Measurements from ENCODE around the gene MAGEA3. TPM values are rescaled to one million over a fixed set of nuclear protein-coding genes. Genes with fewer than 3 reads are reported as not detected.
"Not testable (repeated sequence)": the region's sequence is repeated elsewhere in the genome, so short reads cannot be mapped to it uniquely, and the experiment has no call there.

MAGEA3 gene
- total RNA-seq = not detected

- intact Hi-C loops (cut with DNase I; ENCODE audit: low total_unique reads) = not testable (repeated sequence)
Observed at GRCh38 chrX:152697952-152698931, at the start of gene MAGEA3. MAGEA3 (plus strand) TSS chrX:152698794; CDS start chrX:152700833, 2,039 bp downstream.

GRCh38 chrX:152652060-152652459, 46.5 kb upstream of the MAGEA3 start:
- peaks cover 0 to 66% of the 10 kb centered on the region in 2 donors for H3K27me3 ChIP-seq
- DNase-seq (ENCODE audit: low spot score in 2 of 2) = no peak
- H3K4me1 ChIP-seq = no peaks in the 10 kb centered on the region
- intact Hi-C loops (cut with DNase I; ENCODE audit: low total_unique reads) = no loop called here
- TF ChIP-seq CTCF (IDR thresholded peaks at IDR 0.05) = no peak
- no peak for TF ChIP-seq POLR2A (IDR thresholded peaks at IDR 0.05)
- TF ChIP-seq POLR2AphosphoS5 (IDR thresholded peaks at IDR 0.05) = no peak
- no peaks in the 10 kb centered on the region for H3K9me3 ChIP-seq
- H3K27ac ChIP-seq = no peak overlapping the region
- no peaks in the 10 kb centered on the region for H3K36me3 ChIP-seq
- H3K4me3 ChIP-seq = no peak overlapping the region

More at GRCh38 chrX:152697952-152698931, at the start of gene MAGEA3:
- H3K27me3 ChIP-seq; H3K36me3 ChIP-seq; H3K27ac ChIP-seq; DNase-seq (ENCODE audit: low spot score in 2 of 2); H3K9me3 ChIP-seq; H3K4me1 ChIP-seq; H3K4me3 ChIP-seq: not testable (repeated sequence)

- no peaks in the 10 kb centered on the region for H3K36me3 ChIP-seq
- H3K4me1 ChIP-seq = no peaks in the 10 kb centered on the region
- no peak overlapping the region for H3K4me3 ChIP-seq
- peaks cover 0 to 63% of the 10 kb centered on the region in 2 donors for H3K27me3 ChIP-seq
- intact Hi-C loops (cut with DNase I; ENCODE audit: low total_unique reads) = no loop called here
- no peak overlapping the region for H3K27ac ChIP-seq
- TF ChIP-seq CTCF (IDR thresholded peaks at IDR 0.05) = no peak
- no peak for TF ChIP-seq POLR2A (IDR thresholded peaks at IDR 0.05)
- no peak for TF ChIP-seq POLR2AphosphoS5 (IDR thresholded peaks at IDR 0.05)
- H3K9me3 ChIP-seq = no peaks in the 10 kb centered on the region
- DNase-seq (ENCODE audit: low spot score in 2 of 2) = no peak
Observed at GRCh38 chrX:152652467-152652866, 46.1 kb upstream of the MAGEA3 start.

- Histone ChIP-seq H3K9me3 (no peaks in the 10 kb centered on the region), H3K27me3 (peaks cover 0 to 66% of the 10 kb centered on the region in 2 donors), H3K27ac (no peak overlapping the region), H3K4me3 (no peak overlapping the region), H3K4me1 (no peaks in the 10 kb centered on the region), H3K36me3 (no peaks in the 10 kb centered on the region)
- intact Hi-C loops (cut with DNase I; ENCODE audit: low total_unique reads) = no loop called here
- no peak for DNase-seq (ENCODE audit: low spot score in 2 of 2)
- TF ChIP-seq POLR2A (IDR thresholded peaks at IDR 0.05) = no peak
- no peak for TF ChIP-seq CTCF (IDR thresholded peaks at IDR 0.05)
- no peak for TF ChIP-seq POLR2AphosphoS5 (IDR thresholded peaks at IDR 0.05)
Observed at GRCh38 chrX:152656087-152656486, 42.5 kb upstream of the MAGEA3 start.

GRCh38 chrX:152656890-152657289, 41.7 kb upstream of the MAGEA3 start:
- no peak overlapping the region for H3K4me3 ChIP-seq
- no peaks in the 10 kb centered on the region for H3K4me1 ChIP-seq
- H3K9me3 ChIP-seq = no peaks in the 10 kb centered on the region
- no peak for TF ChIP-seq CTCF (IDR thresholded peaks at IDR 0.05)
- TF ChIP-seq POLR2AphosphoS5 (IDR thresholded peaks at IDR 0.05) = no peak
- TF ChIP-seq POLR2A (IDR thresholded peaks at IDR 0.05) = no peak
- H3K36me3 ChIP-seq = no peaks in the 10 kb centered on the region
- H3K27me3 ChIP-seq = peaks cover 0 to 67% of the 10 kb centered on the region in 2 donors
- H3K27ac ChIP-seq = no peak overlapping the region
- intact Hi-C loops (cut with DNase I; ENCODE audit: low total_unique reads) = no loop called here
- DNase-seq (ENCODE audit: low spot score in 2 of 2) = no peak

All from breast epithelium (tissue), 4 donors.